ENCODE measurements around the gene SOCS3. TPM values are rescaled to one million over a fixed set of nuclear protein-coding genes. Genes with fewer than 3 reads are reported as not detected.
"Not testable (repeated sequence)": the region's sequence is repeated elsewhere in the genome, so short reads cannot be mapped to it uniquely, and the experiment has no call there.

The SOCS3 gene
- total RNA-seq, 1 donor from 2014 or later: 11.1 TPM

- ATAC-seq (no peak), DNase-seq (no peak)
- intact Hi-C loops (cut with micrococcal nuclease): no loop called here
These were observed 41.0 kb downstream of the SOCS3 start for GRCh38 chr17:78318843-78319242.

GRCh38 chr17:78318407-78318806 is 41.5 kb downstream of the SOCS3 start:
- intact Hi-C loops (cut with micrococcal nuclease): no loop called here
- DNase-seq: no peak
- no peak for ATAC-seq

DNA sequence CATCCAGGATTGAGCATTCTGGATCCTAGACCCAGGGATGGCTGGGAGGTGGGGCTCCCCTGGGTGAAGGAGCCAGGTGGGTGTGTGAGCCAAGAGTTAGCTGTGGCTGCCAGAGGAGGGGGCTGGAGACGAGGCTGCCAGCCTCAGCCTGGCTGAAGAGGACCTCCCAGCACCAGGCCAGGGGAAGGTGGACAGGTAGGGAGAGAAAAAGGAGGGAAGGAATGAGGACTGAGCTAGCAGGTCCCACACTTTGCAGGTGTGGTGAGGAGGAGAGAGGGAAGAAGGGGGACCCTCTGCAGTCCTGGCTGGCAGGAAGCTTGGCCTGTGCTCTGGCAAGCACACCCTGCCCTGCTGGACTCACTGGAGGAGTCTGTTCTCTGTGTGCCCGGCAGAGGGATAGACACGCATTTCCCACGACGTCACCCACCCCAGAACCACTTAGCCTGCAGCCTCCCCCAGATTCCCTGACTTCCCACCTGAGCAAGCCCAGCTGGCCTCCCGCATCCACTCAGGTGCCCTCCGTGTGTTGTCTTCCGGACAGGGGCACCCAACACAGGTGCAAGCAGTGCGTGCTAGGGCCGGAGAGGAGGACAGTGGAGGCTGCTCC is 42.0 kb downstream of the SOCS3 start:
- intact Hi-C loops (cut with micrococcal nuclease): no loop called here
- ATAC-seq: no peak
- no peak for DNase-seq

GRCh38 chr17:78316867-78317789 is 42.7 kb downstream of the SOCS3 start:
- intact Hi-C loops (cut with micrococcal nuclease): no loop called here
- DNase-seq: no peak
- ATAC-seq: no peak

GRCh38 chr17:78316115-78316866 is 43.6 kb downstream of the SOCS3 start:
- intact Hi-C loops (cut with micrococcal nuclease): no loop called here
- no peak for DNase-seq
- ATAC-seq: no peak

DNA sequence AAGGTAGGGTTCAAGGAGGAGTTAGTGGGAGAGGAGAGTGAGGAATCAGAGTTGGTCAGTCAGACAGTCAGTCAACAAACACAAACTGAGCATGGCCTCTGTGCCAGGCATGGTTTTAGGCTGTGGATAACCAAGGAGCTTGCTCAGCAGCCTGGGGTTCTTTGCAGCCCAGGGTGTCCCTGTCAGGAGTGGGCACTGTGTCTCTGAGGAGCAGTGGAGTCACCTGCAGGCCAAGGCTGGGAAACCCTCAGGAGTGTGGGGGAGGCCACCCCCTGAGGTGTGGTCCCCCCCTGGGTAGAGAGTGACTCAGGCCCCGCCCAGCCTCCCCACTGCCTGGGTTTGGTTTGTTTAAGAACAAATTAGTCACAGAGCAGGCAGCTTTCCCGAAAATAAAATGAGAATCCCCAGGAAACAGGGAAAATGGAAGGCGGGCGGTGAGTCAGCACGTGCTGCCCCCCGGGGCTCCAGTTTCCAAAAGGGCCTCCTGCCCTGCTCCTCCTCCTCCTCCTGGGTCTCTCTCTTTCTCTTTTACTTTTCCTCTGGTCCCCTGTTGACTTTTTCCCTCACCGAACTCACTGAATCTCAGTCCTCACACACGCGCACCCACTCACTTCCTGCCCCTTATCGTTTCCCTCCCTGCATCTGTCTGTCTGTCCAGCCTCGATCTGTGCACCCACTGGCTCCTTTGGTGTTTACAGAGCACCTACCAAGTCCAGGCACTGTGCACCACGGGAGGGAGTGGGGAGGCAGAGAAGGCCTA is 44.3 kb downstream of the SOCS3 start:
- peak; percentile 87 for DNase-seq
- peak; percentile 70 for ATAC-seq
- intact Hi-C loops (cut with micrococcal nuclease): no loop called here

GRCh38 chr17:78314683-78315354 is 45.1 kb downstream of the SOCS3 start:
- ATAC-seq (no peak), DNase-seq (no peak)
- intact Hi-C loops (cut with micrococcal nuclease): no loop called here

DNA sequence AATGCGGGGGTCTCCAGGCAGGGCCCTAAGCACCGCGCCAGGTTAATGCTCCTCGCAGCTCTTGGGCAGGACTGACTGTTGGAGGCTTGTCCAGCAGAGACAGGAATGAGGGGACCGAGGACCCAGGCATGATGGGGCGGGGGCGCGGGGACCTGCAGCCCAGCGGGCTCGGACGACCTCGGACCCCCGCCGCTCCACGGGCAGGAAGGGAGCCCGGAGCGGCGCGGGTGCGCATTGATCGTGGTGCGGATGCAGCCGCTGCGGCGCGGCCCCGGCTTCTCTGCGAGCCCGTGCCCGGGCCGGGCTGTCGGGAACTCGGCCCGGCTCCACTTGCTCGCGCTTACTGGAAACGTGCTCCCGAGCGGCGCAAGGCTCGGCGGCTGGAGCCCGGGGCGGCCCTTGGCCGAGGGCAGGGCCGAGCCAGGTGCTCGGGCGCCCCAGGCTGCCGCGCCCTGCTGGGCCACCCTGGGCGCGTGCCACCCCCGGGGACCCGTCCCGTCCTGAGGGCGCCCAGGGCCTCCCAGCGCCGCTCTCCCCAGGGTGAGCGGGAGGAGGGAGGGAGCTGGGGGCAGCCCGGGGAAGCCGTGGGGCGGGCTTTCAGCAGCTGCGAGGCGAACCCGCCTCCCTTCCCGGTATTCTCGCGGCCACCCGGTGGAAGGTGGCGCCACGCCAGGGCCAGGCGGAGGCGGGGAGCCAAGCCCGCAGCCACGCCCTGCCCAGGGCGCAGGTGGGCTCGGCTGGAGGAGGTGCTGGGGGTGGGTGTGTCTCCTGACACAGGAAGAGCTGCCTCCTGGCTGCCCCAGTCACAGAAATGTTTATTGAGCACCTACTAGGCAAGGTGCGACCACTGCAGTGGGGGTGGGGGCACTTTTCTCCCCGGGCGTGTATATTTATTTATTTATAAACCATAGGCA is 45.9 kb downstream of the SOCS3 start:
- DNase-seq (peak; percentile 87), ATAC-seq (peak; percentile 84)
- intact Hi-C loops (cut with micrococcal nuclease): no loop called here

DNA sequence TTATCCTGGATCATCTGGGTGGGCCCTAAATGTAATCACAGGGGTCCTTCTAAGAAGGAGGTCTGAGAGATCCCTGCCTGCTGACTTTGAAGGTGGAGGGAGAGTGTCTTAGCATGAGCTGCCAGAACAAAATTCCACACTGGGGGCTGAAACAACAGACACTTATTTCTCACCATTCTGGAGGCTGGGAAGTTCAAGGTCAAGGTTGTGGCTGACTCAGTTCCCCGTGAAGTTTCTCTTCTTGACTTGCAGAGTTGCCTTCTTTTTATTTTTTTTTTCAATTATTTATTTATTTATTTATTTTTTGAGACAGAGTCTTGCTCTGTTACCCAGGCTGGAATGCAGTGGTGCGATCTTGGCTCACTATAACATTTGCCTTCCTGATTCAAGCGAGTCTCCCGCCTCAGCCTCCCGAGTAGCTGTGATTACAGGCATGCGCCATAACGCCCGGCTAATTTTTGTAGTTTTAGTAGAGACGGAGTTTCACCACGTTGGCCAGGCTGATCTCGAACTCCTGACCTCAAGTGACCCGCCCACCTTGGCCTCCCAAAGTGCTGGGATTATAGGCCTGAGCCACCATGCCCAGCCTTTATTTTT is 50.1 kb downstream of the SOCS3 start:
- DNase-seq; ATAC-seq; intact Hi-C loops (cut with micrococcal nuclease): not testable (repeated sequence)

DNA sequence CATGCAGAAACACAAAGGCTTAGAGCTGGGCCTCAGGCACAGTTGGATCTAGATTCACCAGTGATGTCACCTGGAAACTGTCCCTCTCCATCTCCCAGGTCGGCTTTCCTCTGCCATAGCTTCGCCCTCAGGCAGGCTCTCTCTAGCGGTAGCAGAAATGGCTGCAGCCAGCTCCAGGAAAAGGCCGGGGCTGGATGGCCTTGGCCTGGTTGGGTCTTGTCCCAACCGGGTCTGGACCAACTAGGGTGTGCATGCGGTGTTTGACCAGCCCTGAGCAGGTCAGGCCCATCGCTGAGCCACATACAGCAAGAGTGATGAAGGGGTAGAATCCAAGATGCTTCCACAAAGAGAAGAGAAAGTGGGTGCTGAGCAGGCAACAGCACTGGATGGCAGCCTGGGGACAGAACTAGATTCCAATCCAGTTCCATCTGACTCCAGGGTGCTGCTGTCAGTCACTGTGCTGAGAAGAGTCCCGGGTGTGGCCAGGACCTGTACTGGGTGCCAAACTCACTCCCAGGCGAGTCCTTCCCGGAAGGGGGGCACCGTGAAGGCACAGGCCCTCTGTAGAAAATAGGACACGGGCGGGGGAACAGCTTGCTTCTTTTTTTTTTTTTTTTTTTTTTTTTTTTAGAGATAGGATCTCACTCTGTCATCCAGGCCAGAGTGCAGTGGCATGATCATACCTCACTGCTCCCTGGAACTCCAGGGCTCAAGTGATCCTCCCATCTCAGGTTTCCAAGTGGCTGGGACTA is 51.8 kb downstream of the SOCS3 start:
- ATAC-seq (no peak), DNase-seq (no peak)
- intact Hi-C loops (cut with micrococcal nuclease): no loop called here

- intact Hi-C loops (cut with micrococcal nuclease): no loop called here
- DNase-seq (no peak), ATAC-seq (no peak)
These were observed 53.0 kb downstream of the SOCS3 start for GRCh38 chr17:78306913-78307312.

Other genes with a start within 250 kb of the SOCS3 start
- 69.2 TPM for gene TMC6, start 231.3 kb downstream of the SOCS3 start, total RNA-seq
- gene TMC8, start 229.3 kb downstream of the SOCS3 start, total RNA-seq: 1.5 TPM
- gene C17orf99, start 213.7 kb downstream of the SOCS3 start, total RNA-seq: not detected
- 120 TPM for gene SYNGR2, start 191.5 kb downstream of the SOCS3 start, total RNA-seq
- 2.1 TPM for gene TK1, start 173.0 kb downstream of the SOCS3 start, total RNA-seq
- 45.0 TPM for gene AFMID, start 172.7 kb downstream of the SOCS3 start, total RNA-seq
- gene BIRC5, start 145.8 kb downstream of the SOCS3 start, total RNA-seq: 0.69 TPM
- not detected for gene TMEM235, start 128.4 kb downstream of the SOCS3 start, total RNA-seq
- 18.3 TPM for gene PGS1, start 18.6 kb upstream of the SOCS3 start, total RNA-seq
- gene DNAH17, start 217.3 kb upstream of the SOCS3 start, total RNA-seq: not detected